Urinary bladder (tissue), 4 donors: ENCODE data around the gene LGALS8. TPM values are rescaled to one million over a fixed set of nuclear protein-coding genes. Genes with fewer than 3 reads are reported as not detected.

Experiments used
- DNase-seq: peaks from one replicate; pipeline ENCODE4 v3.0.0-alpha.2; 2015; ENCODE audit errors: extremely low spot score
- H3K27ac ChIP-seq: one replicate; pipeline ENCODE4 v1.5.1; 2013; ENCODE audit warnings: low read depth, mild to moderate bottlenecking, moderate library complexity
- H3K36me3 ChIP-seq: one replicate; pipeline ENCODE4 v1.6.1; 2013; ENCODE audit warnings: mild to moderate bottlenecking, moderate library complexity; ENCODE audit not compliant: insufficient read depth
- H3K4me1 ChIP-seq: one replicate; pipeline ENCODE4 v1.6.1; 2013; ENCODE audit warnings: mild to moderate bottlenecking, moderate library complexity; ENCODE audit not compliant: insufficient read depth
- H3K4me3 ChIP-seq: one replicate; pipeline ENCODE4 v1.5.1; 2013; ENCODE audit warnings: low read depth, low read length
- WGBS: extraction: QIAGEN DNeasy Blood & Tissue Kit; methylation state at CpG from one replicate; pipeline ENCODE4 v1.1.7; 2013; 5-methylcytosine and 5-hydroxymethylcytosine counted together
- polyA plus RNA-seq: library from polyadenylated mRNA; stranded (reverse); fragments of 200-250 nt; gene quantifications from one replicate; pipeline ENCODE4 v1.2.3, GENCODE V29; 2013
- total RNA-seq: library from RNA; depleted of rRNA; stranded (reverse); fragments of >200 nt; gene quantifications from one replicate; pipeline ENCODE4 v1.2.3, GENCODE V29; 2014
- donor health status: healthy with polysubstance abuse.
- donor health status: healthy.

The LGALS8 gene
- total and polyA plus RNA-seq, 2 donors: 28.9 to 94.3 TPM

GRCh38 chr1:236536540-236536939 is 12.8 kb downstream of the LGALS8 start:
- DNase-seq: no peak
- no peaks in the 10 kb centered on the region for H3K4me1 ChIP-seq
- no peak overlapping the region for H3K27ac ChIP-seq
- no peak overlapping the region for H3K4me3 ChIP-seq
- peaks cover 4% of the 10 kb centered on the region for H3K36me3 ChIP-seq
- WGBS: 90% methylated on average over 5 of the region's 5 CpGs

GRCh38 chr1:236540813-236541465 is 17.2 kb downstream of the LGALS8 start:
- Histone ChIP-seq H3K36me3 (peaks cover 6% of the 10 kb centered on the region), H3K4me3 (no peak overlapping the region), H3K27ac (no peak overlapping the region), H3K4me1 (no peaks in the 10 kb centered on the region)
- no peak for DNase-seq
- 90% methylated on average over 4 of the region's 4 CpGs for WGBS

- 95% methylated on average over 4 of the region's 4 CpGs for WGBS
- H3K36me3 ChIP-seq: peaks cover 6% of the 10 kb centered on the region
- H3K4me1 ChIP-seq: no peaks in the 10 kb centered on the region
- no peak overlapping the region for H3K4me3 ChIP-seq
- no peak for DNase-seq
- H3K27ac ChIP-seq: no peak overlapping the region
Measured at GRCh38 chr1:236541710-236542109, 17.9 kb downstream of the LGALS8 start.

- Histone ChIP-seq H3K27ac (no peak overlapping the region), H3K4me3 (no peak overlapping the region), H3K36me3 (peaks cover 4% of the 10 kb centered on the region), H3K4me1 (no peaks in the 10 kb centered on the region)
- DNase-seq: no peak
- WGBS: 79% methylated on average over 16 of the region's 16 CpGs
Measured at GRCh38 chr1:236543065-236543669, 19.4 kb downstream of the LGALS8 start.

GRCh38 chr1:236545621-236546169 is 21.9 kb downstream of the LGALS8 start:
- no peak for DNase-seq
- Histone ChIP-seq H3K36me3 (peaks cover 9% of the 10 kb centered on the region), H3K4me1 (no peaks in the 10 kb centered on the region), H3K4me3 (no peak overlapping the region), H3K27ac (no peak overlapping the region)
- WGBS: 74% methylated on average over 3 of the region's 3 CpGs

- 81% methylated on average over 6 of the region's 6 CpGs for WGBS
- no peak for DNase-seq
- Histone ChIP-seq H3K36me3 (peaks cover 9% of the 10 kb centered on the region), H3K27ac (no peak overlapping the region), H3K4me3 (no peak overlapping the region), H3K4me1 (no peaks in the 10 kb centered on the region)
Measured at GRCh38 chr1:236548452-236548851, 24.7 kb downstream of the LGALS8 start.

- 78% methylated on average over 13 of the region's 13 CpGs for WGBS
- Histone ChIP-seq H3K4me1 (no peaks in the 10 kb centered on the region), H3K36me3 (peaks cover 9% of the 10 kb centered on the region), H3K4me3 (no peak overlapping the region), H3K27ac (no peak overlapping the region)
- DNase-seq: no peak
Measured at GRCh38 chr1:236550961-236551851, 27.4 kb downstream of the LGALS8 start.

- no peak overlapping the region for H3K4me3 ChIP-seq
- peaks cover 10% of the 10 kb centered on the region for H3K36me3 ChIP-seq
- H3K4me1 ChIP-seq: no peaks in the 10 kb centered on the region
- 81% methylated on average over 6 of the region's 6 CpGs for WGBS
- no peak for DNase-seq
- no peak overlapping the region for H3K27ac ChIP-seq
Measured at GRCh38 chr1:236552096-236552495, 28.3 kb downstream of the LGALS8 start.

GRCh38 chr1:236552901-236553300 is 29.1 kb downstream of the LGALS8 start:
- Histone ChIP-seq H3K36me3 (peaks cover 16% of the 10 kb centered on the region), H3K4me3 (no peak overlapping the region), H3K27ac (no peak overlapping the region), H3K4me1 (no peaks in the 10 kb centered on the region)
- DNase-seq: no peak
- WGBS: 46% methylated on average over 1 of the region's 1 CpG

GRCh38 chr1:236553370-236553769 is 29.6 kb downstream of the LGALS8 start:
- WGBS: 80% methylated on average over 8 of the region's 8 CpGs
- H3K4me1 ChIP-seq: no peaks in the 10 kb centered on the region
- peaks cover 19% of the 10 kb centered on the region for H3K36me3 ChIP-seq
- H3K4me3 ChIP-seq: no peak overlapping the region
- H3K27ac ChIP-seq: no peak overlapping the region
- no peak for DNase-seq

GRCh38 chr1:236556606-236557005 is 32.8 kb downstream of the LGALS8 start:
- Histone ChIP-seq H3K4me3 (no peak overlapping the region), H3K4me1 (no peaks in the 10 kb centered on the region), H3K27ac (no peak overlapping the region), H3K36me3 (peaks cover 14% of the 10 kb centered on the region)
- DNase-seq: no peak
- 84% methylated on average over 7 of the region's 7 CpGs for WGBS

- H3K4me1 ChIP-seq: no peaks in the 10 kb centered on the region
- H3K27ac ChIP-seq: no peak overlapping the region
- no peak overlapping the region for H3K4me3 ChIP-seq
- 91% methylated on average over 9 of the region's 9 CpGs for WGBS
- H3K36me3 ChIP-seq: peaks cover 14% of the 10 kb centered on the region
- no peak for DNase-seq
Measured at GRCh38 chr1:236558081-236558480, 34.3 kb downstream of the LGALS8 start.

GRCh38 chr1:236558846-236559245 is 35.1 kb downstream of the LGALS8 start:
- no peaks in the 10 kb centered on the region for H3K4me1 ChIP-seq
- H3K27ac ChIP-seq: no peak overlapping the region
- no peak for DNase-seq
- peaks cover 12% of the 10 kb centered on the region for H3K36me3 ChIP-seq
- WGBS: 99% methylated on average over 3 of the region's 3 CpGs
- H3K4me3 ChIP-seq: no peak overlapping the region
